ENCODE data around the gene ARID3A.

The ARID3A gene

GRCh38 chr19:991174-991931 lies 65.5 kb downstream of the ARID3A start:
- peak; percentile 28 to 67 (median 38) for DNase-seq

- DNase-seq, result no peak
Observed at GRCh38 chr19:991932-992669, 66.3 kb downstream of the ARID3A start.

- DNase-seq, result no peak
Observed at GRCh38 chr19:992670-993055, 66.8 kb downstream of the ARID3A start.

- no peak for DNase-seq
Observed at GRCh38 chr19:993361-993830, 67.6 kb downstream of the ARID3A start.

DNA sequence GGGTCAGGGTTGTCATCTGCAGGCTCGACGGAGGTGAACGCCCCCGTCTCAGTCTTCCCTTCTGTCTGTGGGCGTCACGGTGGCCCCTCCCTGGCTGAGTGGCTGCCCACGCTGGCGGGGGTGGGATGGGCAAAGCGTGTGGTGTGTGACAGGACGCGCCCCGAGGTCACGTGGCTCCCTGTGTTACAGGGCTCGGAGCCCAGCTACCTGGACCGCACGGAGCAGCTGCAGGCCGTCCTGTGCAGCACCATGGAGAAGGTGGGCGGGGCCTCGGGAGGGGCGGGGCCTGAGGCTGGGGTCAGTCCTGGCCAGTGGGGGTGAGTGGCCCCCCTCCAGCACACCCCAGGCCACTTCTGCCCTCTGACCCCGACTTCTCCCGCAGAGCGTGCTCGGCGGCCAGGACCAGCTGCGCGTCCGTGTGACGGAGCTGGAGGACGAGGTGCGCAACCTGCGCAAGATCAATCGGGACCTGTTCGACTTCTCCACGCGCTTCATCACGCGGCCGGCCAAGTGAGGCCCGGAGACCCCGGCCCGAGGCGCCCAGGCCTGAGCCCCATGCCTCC lies 68.1 kb downstream of the ARID3A start:
- DNase-seq, result no peak

DNA sequence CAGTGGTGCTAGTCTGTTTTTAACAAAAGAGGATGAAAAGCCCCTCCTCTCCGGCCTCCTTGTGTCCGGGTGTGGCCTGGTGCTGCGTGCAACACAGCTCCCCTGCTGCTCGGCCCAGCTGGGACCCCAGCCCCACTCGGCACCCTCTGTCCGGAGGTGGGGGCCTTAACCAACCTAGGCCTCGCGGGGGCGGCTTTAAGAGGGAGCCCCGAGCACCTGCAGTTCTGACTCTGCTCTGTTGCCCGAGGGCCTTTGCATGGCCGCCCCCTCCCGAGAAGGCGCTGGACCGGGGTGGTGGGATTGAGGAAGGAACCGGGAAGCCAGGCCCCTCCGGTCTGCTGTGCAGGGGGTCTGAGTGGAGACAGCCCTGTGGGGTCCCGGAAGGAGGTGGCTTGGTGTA lies 68.7 kb downstream of the ARID3A start:
- no peak for DNase-seq

GRCh38 chr19:995051-995827 lies 69.4 kb downstream of the ARID3A start:
- no peak for DNase-seq

DNA sequence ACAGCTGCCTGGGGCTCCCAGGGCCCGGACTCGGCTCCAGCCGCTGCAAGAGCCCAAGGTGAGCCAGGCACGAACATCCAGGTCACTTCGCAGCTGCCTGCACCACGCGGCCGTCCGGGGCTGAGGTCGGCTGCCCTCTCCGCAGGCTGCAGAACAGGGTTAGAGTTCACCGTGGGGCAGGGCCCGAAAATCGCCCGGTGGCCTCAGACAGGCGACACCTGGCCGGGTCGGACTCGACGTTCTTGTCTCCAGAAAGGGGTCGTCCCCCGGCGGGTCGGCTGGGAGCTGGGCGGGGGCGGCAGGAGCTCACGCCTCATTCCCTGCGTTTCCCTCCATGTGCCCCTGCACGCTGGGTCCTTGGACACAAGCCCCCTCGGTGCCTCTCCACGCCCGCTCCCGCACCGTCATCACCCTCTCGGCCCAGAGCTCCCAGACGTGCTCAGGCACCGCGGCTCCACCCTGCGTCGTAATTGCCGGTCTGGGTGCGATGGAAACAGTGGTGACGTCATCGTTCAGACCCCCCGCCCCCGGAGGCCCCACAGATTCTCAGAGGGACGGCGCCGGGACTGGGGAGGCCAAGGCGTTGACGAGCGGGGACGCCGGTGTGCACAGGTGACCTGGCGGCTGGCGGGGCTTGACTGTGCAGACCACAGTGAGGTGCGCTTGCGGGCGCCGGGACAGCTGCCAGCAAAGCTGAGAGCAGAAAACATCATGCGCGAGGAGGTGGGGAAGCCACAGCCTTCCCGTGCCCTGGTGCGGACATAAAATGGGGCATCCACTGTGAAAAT lies 70.4 kb downstream of the ARID3A start:
- peak; percentile 35 to 99 (median 53) for DNase-seq

DNA sequence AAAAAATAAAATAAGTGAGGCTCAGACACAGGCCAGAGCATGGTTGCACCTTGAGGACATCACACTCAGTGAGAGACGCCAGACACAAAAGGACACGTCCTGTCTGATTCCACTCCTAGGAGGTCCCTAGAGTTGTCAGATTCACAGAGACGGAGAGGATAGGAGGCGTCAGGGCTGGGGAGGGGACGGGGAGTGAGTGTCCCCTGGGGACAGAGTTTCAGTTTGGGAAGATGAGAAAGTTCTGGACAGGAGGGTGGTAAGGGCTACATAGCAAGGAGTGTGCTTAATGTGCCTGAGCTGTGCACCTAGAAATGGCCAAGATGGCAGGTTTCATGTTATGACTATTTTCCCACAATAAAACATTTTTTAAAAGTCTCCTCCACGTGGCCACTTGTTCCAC lies 72.2 kb downstream of the ARID3A start:
- no peak for DNase-seq

DNA sequence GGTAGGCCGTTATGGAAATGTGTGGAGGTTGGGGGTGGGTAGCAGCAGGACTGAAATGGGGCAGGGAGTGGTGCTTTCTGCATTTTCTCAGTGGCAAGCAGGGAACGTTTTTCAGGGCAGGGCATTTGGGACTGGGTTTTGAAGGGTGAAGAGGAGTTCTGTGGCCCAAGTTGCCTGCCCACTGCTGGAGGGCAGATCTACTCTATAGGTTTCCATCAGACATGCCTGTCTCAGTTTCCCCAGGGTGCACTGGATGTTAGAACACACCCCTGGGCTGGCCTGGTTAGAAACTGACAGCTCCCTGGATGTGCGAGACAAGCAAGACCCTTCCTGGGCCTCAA lies 73.5 kb downstream of the ARID3A start:
- no peak for DNase-seq

- peak in 4 of 5 experiments; percentile 52 to 61 (median 56) for DNase-seq
Observed at GRCh38 chr19:1000095-1000494, 74.3 kb downstream of the ARID3A start, which contains the start of gene GRIN3B. TSS of gene GRIN3B (plus strand) at chr19:1000419. CDS start at chr19:1000438, 19 bp downstream.

DNA sequence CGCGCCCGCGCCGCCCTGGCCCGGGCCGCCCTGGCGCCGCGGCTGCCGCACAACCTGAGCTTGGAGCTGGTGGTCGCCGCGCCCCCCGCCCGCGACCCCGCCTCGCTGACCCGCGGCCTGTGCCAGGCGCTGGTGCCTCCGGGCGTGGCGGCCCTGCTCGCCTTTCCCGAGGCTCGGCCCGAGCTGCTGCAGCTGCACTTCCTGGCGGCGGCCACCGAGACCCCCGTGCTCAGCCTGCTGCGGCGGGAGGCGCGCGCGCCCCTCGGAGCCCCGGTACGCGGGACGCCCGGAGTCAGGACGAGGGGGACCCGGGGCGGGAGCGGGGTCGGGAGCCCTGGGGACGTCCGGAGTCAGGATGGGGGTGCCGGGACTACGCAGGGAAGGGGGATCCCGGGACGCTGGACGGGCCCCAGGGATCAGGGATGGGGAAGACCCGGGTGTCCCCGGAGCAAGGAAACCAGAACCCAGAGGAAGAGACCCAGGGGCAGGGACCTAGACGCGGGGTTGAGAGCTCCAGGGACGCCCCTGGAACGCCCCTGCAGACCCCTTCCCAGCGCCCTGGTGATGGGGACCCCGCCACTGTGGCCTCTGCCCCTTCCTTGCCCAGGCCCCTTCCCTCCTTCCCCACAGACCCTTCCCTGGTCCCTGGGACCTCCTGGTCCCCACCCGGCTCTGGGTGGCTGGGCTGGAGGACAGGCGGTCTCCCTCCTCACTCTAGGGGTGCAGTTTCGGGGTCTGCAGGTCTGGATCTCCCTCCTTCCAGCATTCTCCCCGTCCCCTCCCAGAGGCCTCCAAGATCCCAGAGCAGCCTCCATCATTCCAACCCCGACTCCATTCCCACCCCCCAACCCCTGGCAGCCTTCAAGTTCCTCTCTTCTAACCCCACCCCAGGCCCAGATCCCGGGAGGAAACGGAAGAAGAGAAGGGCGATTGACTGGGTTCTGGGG lies 75.0 kb downstream of the ARID3A start:
- no peak for DNase-seq

DNA sequence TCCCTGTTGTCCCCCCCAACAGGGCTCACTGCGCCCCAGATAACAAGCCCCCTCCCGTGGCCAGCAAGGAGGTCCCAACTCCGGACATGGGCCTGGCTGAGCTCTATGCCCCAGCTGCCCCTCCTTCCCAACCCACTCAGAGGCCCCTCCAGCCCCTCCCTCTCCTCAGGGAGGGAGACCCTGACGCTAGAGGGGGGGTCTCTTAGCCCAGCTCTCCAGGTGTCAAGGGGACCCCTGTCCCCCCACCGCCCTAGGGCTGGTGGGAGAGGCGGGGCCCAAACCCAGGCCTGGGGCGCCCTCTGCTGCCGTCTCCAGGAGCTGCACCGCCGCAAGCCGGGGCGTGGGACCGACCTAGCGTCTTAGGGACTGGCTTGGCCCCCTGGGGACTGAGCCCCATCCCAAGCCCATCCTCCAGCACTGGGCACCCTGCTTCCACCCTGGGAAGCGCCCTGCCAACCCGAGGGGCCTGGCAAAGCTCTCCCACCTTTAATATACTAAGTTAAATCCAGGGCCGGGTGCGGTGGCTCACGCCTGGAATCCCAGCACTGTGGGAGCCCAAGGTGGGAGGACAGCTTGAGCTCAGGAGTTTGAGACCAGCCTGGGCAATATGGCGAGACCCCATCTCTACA lies 75.8 kb downstream of the ARID3A start:
- peak; percentile 47 to 64 (median 51) for DNase-seq

GRCh38 chr19:1002600-1002999 lies 76.8 kb downstream of the ARID3A start:
- no peak for DNase-seq

DNA sequence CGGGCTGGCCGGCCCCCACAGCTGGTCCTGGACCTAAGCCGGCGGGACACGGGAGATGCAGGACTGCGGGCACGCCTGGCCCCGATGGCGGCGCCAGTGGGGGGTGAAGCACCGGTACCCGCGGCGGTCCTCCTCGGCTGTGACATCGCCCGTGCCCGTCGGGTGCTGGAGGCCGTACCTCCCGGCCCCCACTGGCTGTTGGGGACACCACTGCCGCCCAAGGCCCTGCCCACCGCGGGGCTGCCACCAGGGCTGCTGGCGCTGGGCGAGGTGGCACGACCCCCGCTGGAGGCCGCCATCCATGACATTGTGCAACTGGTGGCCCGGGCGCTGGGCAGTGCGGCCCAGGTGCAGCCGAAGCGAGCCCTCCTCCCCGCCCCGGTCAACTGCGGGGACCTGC lies 77.4 kb downstream of the ARID3A start:
- no peak for DNase-seq

DNA sequence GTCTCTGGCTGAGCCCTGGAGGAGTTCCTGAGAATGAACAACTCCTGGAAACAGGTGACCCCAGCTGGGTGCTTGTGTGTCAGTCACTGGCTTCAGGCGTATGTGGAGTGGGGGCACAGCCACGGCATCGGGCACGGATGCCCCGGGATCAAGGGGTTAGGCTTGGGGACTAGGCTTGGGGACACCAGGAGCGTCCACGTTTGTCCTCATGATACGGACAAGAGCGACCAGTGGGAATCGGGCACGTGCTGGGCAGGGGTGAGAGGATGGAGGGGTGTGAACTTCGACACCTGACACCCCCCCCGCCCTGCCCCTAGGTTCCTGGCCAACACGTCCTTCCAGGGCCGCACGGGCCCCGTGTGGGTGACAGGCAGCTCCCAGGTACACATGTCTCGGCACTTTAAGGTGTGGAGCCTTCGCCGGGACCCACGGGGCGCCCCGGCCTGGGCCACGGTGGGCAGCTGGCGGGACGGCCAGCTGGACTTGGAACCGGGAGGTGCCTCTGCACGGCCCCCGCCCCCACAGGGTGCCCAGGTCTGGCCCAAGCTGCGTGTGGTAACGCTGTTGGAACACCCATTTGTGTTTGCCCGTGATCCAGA lies 78.5 kb downstream of the ARID3A start:
- no peak for DNase-seq

- DNase-seq, result no peak
Observed at GRCh38 chr19:1004803-1005664, 79.2 kb downstream of the ARID3A start.

DNA sequence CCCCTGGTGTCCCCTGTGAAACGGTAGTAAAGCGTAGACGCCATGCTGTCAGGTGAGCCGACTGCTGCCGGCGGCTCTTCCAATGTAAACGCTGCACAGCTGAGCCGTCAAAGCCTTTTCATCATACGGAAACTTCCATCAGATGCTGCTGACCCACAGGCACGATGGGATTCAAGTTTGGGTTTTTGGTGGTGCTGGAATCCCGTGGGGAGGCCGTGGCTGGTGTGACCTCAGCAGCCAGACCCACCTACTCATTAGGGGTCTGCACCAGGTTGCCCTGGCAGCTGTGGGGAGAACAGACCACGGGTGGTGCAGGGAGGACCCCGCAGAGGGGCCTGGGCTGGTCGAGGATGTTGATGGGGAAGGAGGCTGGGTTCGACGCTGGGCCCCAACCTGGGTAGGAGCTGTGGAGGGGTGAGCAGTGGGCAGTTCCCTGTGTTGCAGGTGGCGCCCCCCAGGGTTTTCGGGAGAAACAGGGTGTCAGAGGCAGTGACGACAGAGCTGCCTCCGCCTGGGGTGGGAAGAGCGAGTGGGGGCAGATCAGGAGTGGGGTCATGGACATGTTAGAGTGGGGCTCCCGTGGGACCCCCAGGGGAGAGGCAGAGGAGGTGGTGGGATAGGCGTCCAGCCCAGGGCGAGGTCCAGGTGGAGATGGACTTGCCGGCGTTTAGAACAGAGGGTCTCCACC lies 81.0 kb downstream of the ARID3A start:
- DNase-seq, result no peak
